Neutrophil (primary cell): ENCODE data around the gene SLC10A4.

ENCODE experiments used
- H3K27ac ChIP-seq: fragments of 200-600 bp; sonication (generic); 2 replicates; pipeline ENCODE4 v1.5.1; 2016; ENCODE audit warnings: mild to moderate bottlenecking, moderate library complexity
- H3K27me3 ChIP-seq: fragments of 200-600 bp; sonication (generic); 2 replicates; pipeline ENCODE4 v1.6.0; 2016; ENCODE audit warnings: mild to moderate bottlenecking
- H3K36me3 ChIP-seq: fragments of 200-600 bp; sonication (generic); 2 replicates; pipeline ENCODE4 v1.5.1; 2017
- H3K4me1 ChIP-seq, 2 experiments: fragments of 200-600 bp in 1 of 2; sonication (generic) in 1 of 2; 1 replicate in 1 of 2; 2 replicates in 1 of 2; pipeline versions ENCODE4 v1.5.1 to v1.6.1; 2013 to 2016; ENCODE audit warnings: low read depth in 1 of 2, low read length in 1 of 2, mild to moderate bottlenecking in 1 of 2, moderate library complexity in 1 of 2; ENCODE audit not compliant: control insufficient read depth in 1 of 2, insufficient read depth in 1 of 2
- H3K4me3 ChIP-seq, 2 experiments: fragments of 200-600 bp in 1 of 2; sonication (generic) in 1 of 2; 1 replicate in 1 of 2; 2 replicates in 1 of 2; pipeline ENCODE4 v1.5.1; 2013 to 2016; ENCODE audit warnings: low read depth in 1 of 2, low read length in 1 of 2, mild to moderate bottlenecking in 1 of 2, moderate library complexity in 1 of 2
- H3K9me3 ChIP-seq: fragments of 200-600 bp; sonication (generic); 2 replicates; pipeline ENCODE4 v1.5.1; 2016
- CTCF ChIP-seq: fragments of 200-600 bp; sonication (generic); IDR thresholded peaks from 2 replicates; pipeline ENCODE4 v1.5.1; 2016; ENCODE audit warnings: antibody characterized with exemption

Gene SLC10A4

GRCh38 chr4:48506716-48507115, 23.6 kb downstream of the SLC10A4 start:
- Histone ChIP-seq H3K27ac (no peak overlapping the region), H3K36me3 (peaks cover 93% of the 10 kb centered on the region), H3K27me3 (no peaks in the 10 kb centered on the region), H3K4me1 (no peaks in the 10 kb centered on the region), H3K9me3 (no peaks in the 10 kb centered on the region), H3K4me3 (no peak overlapping the region)
- no peak for TF ChIP-seq CTCF

- no peaks in the 10 kb centered on the region for H3K27me3 ChIP-seq
- H3K9me3 ChIP-seq: no peaks in the 10 kb centered on the region
- TF ChIP-seq CTCF: no peak
- H3K36me3 ChIP-seq: peaks cover 96% of the 10 kb centered on the region
- H3K4me3 ChIP-seq: no peak overlapping the region
- no peak overlapping the region for H3K27ac ChIP-seq
- no peaks in the 10 kb centered on the region for H3K4me1 ChIP-seq
Measured at GRCh38 chr4:48509543-48509942, 26.4 kb downstream of the SLC10A4 start.

- Histone ChIP-seq H3K9me3 (no peaks in the 10 kb centered on the region), H3K27me3 (no peaks in the 10 kb centered on the region), H3K4me3 (no peak overlapping the region), H3K4me1 (no peaks in the 10 kb centered on the region), H3K36me3 (peaks cover 95% of the 10 kb centered on the region), H3K27ac (no peak overlapping the region)
- TF ChIP-seq CTCF: no peak
Measured at GRCh38 chr4:48518143-48518542, 35.0 kb downstream of the SLC10A4 start.

- H3K4me1 ChIP-seq: no peaks in the 10 kb centered on the region
- no peaks in the 10 kb centered on the region for H3K27me3 ChIP-seq
- TF ChIP-seq CTCF: no peak
- H3K4me3 ChIP-seq: no peak overlapping the region
- no peaks in the 10 kb centered on the region for H3K9me3 ChIP-seq
- peaks cover 96% of the 10 kb centered on the region for H3K36me3 ChIP-seq
- no peak overlapping the region for H3K27ac ChIP-seq
Measured at GRCh38 chr4:48526406-48526805, 43.3 kb downstream of the SLC10A4 start.

- Histone ChIP-seq H3K36me3 (peaks cover 86% of the 10 kb centered on the region), H3K27ac (no peak overlapping the region), H3K9me3 (no peaks in the 10 kb centered on the region), H3K27me3 (no peaks in the 10 kb centered on the region), H3K4me1 (no peaks in the 10 kb centered on the region), H3K4me3 (no peak overlapping the region)
- TF ChIP-seq CTCF: no peak
Measured at GRCh38 chr4:48538358-48538757, 55.2 kb downstream of the SLC10A4 start.
